Prostate gland (tissue), 2 donors: ENCODE measurements around the gene LRRN3. TPM values are rescaled to one million over a fixed set of nuclear protein-coding genes. Genes with fewer than 3 reads are reported as not detected.

Experiments
- DNase-seq: peaks from one replicate; pipeline ENCODE4 v3.0.0-alpha.2; 2019; ENCODE audit warnings: low spot score
- H3K27ac ChIP-seq, 2 donors: fragments of 200-600 bp; sonication (generic); 2 replicates each; pipeline ENCODE4 v1.5.1; 2017 to 2019
- H3K27me3 ChIP-seq: fragments of 200-600 bp; sonication (generic); replicated peaks from 2 replicates; pipeline ENCODE4 v1.5.1; 2019; ENCODE audit not compliant: insufficient read depth
- H3K36me3 ChIP-seq, 2 donors: fragments of 200-600 bp; sonication (generic); 1 replicate in 1 of 2; 2 replicates in 1 of 2; pipeline versions ENCODE4 v1.5.1 to v1.8.1; 2017 to 2019
- H3K4me1 ChIP-seq: fragments of 200-600 bp; sonication (generic); replicated peaks from 2 replicates; pipeline ENCODE4 v1.5.1; 2019
- H3K4me3 ChIP-seq, 2 donors: fragments of 200-600 bp; sonication (generic); 2 replicates each; pipeline ENCODE4 v1.5.1; 2017 to 2019
- H3K9me3 ChIP-seq: fragments of 200-600 bp; sonication (generic); 2 replicates; pipeline ENCODE4 v1.5.1; 2017
- CTCF ChIP-seq, 4 experiments: fragments of 200-600 bp in 2 of 4; fragments of 450-650 bp in 2 of 4; sonication (generic) in 2 of 4; IDR thresholded peaks; 1 replicate in 3 of 4; 2 replicates in 1 of 4; pipeline ENCODE4 v1.5.1; 2016 to 2019; ENCODE audit warnings: antibody characterized with exemption in 4 of 4, mild to moderate bottlenecking in 2 of 4, moderate library complexity in 2 of 4
- POLR2A ChIP-seq: fragments of 450-650 bp; IDR thresholded peaks from one replicate; pipeline ENCODE4 v1.6.1; 2016; ENCODE audit warnings: antibody characterized with exemption, mild to moderate bottlenecking
- POLR2AphosphoS5 ChIP-seq: sonication (generic); formaldehyde crosslinking; IDR thresholded peaks from one replicate; pipeline ENCODE4 v1.6.1; 2017; ENCODE audit warnings: antibody characterized with exemption
- WGBS: methylation state at CpG from one replicate; pipeline ENCODE4 v1.1.5; 2018; 5-methylcytosine and 5-hydroxymethylcytosine counted together
- intact Hi-C: fragments of 100-400 bp; cut with DNase I; formaldehyde crosslinking; loops from one replicate; pipeline ENCODE4 v1.14.2; 2022
- total RNA-seq, 2 donors: library from RNA; depleted of rRNA; stranded (reverse); fragments of >200 nt; gene quantifications; one replicate each; pipeline ENCODE4 v1.1.0, GENCODE V29; 2016

Gene LRRN3
- total RNA-seq, 2 donors from 2014 or later = 0.32 to 41.5 TPM

GRCh38 chr7:111094419-111094818 is 3.5 kb downstream of the LRRN3 start:
- no peak for DNase-seq
- TF ChIP-seq POLR2A (no peak), POLR2AphosphoS5 (no peak), CTCF (IDR thresholded peaks at IDR 0.05) (no peak)
- no peaks in the 10 kb centered on the region for H3K36me3 ChIP-seq
- H3K9me3 ChIP-seq = no peaks in the 10 kb centered on the region
- no peaks in the 10 kb centered on the region for H3K4me1 ChIP-seq
- intact Hi-C loops = loop anchor here (10.0 kb wide), 2 partner anchors 640 to 1250 kb away; no protein-coding TSS in a partner anchor
- no peaks in the 10 kb centered on the region for H3K27me3 ChIP-seq
- WGBS = 52% methylated on average over 1 of the region's 1 CpG
- no peak overlapping the region for H3K4me3 ChIP-seq
- no peak overlapping the region for H3K27ac ChIP-seq

- intact Hi-C loops = loop anchor here (10.0 kb wide), 2 partner anchors 638 to 1252 kb away; no protein-coding TSS in a partner anchor
Observed at GRCh38 chr7:111096997-111097396, 6.1 kb downstream of the LRRN3 start.

GRCh38 chr7:111098011-111098925 is 7.3 kb downstream of the LRRN3 start:
- Histone ChIP-seq H3K27ac (no peak overlapping the region), H3K4me3 (no peak overlapping the region), H3K36me3 (no peaks in the 10 kb centered on the region), H3K9me3 (no peaks in the 10 kb centered on the region), H3K4me1 (no peaks in the 10 kb centered on the region), H3K27me3 (no peaks in the 10 kb centered on the region)
- no peak for DNase-seq
- WGBS = 56% methylated on average over 10 of the region's 10 CpGs
- intact Hi-C loops = loop anchor here (10.0 kb wide), 2 partner anchors 637 to 1253 kb away; no protein-coding TSS in a partner anchor
- no peak for TF ChIP-seq POLR2A
- no peak for TF ChIP-seq POLR2AphosphoS5
- TF ChIP-seq CTCF (IDR thresholded peaks at IDR 0.05) = peak in 2 of 4 experiments; percentile 14 to 35

More at GRCh38 chr7:111096997-111097396, 6.1 kb downstream of the LRRN3 start:
- WGBS = 87% methylated on average over 3 of the region's 3 CpGs
- Histone ChIP-seq H3K27ac (no peak overlapping the region), H3K9me3 (no peaks in the 10 kb centered on the region), H3K4me3 (no peak overlapping the region), H3K4me1 (no peaks in the 10 kb centered on the region), H3K36me3 (no peaks in the 10 kb centered on the region), H3K27me3 (no peaks in the 10 kb centered on the region)
- DNase-seq = no peak
- TF ChIP-seq POLR2A (no peak), POLR2AphosphoS5 (no peak), CTCF (IDR thresholded peaks at IDR 0.05) (no peak)

- intact Hi-C loops = loop anchor here (10.0 kb wide), 2 partner anchors 636 to 1254 kb away; no protein-coding TSS in a partner anchor
- no peaks in the 10 kb centered on the region for H3K27me3 ChIP-seq
Observed at GRCh38 chr7:111098926-111099250, 8.0 kb downstream of the LRRN3 start.

More at GRCh38 chr7:111098926-111099250, 8.0 kb downstream of the LRRN3 start:
- no peaks in the 10 kb centered on the region for H3K9me3 ChIP-seq
- 21% methylated on average over 1 of the region's 1 CpG for WGBS
- TF ChIP-seq CTCF (IDR thresholded peaks at IDR 0.05) = no peak
- no peak for TF ChIP-seq POLR2A
- TF ChIP-seq POLR2AphosphoS5 = no peak
- no peak overlapping the region for H3K27ac ChIP-seq
- DNase-seq = no peak
- no peaks in the 10 kb centered on the region for H3K36me3 ChIP-seq
- no peaks in the 10 kb centered on the region for H3K4me1 ChIP-seq
- no peak overlapping the region for H3K4me3 ChIP-seq
